NCI-H1105 treated with DMSO at 0.1 percent for 48 hours (cell line): ENCODE measurements around the gene B3GNT2.
"Not testable (repeated sequence)": the region's sequence is repeated elsewhere in the genome, so short reads cannot be mapped to it uniquely, and the experiment has no call there.

Experiments
- DNase-seq: peaks from one replicate; lab custom pipeline; 2025; lab: John Stamatoyannopoulos, UW

B3GNT2 gene, protein sequence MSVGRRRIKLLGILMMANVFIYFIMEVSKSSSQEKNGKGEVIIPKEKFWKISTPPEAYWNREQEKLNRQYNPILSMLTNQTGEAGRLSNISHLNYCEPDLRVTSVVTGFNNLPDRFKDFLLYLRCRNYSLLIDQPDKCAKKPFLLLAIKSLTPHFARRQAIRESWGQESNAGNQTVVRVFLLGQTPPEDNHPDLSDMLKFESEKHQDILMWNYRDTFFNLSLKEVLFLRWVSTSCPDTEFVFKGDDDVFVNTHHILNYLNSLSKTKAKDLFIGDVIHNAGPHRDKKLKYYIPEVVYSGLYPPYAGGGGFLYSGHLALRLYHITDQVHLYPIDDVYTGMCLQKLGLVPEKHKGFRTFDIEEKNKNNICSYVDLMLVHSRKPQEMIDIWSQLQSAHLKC

DNA sequence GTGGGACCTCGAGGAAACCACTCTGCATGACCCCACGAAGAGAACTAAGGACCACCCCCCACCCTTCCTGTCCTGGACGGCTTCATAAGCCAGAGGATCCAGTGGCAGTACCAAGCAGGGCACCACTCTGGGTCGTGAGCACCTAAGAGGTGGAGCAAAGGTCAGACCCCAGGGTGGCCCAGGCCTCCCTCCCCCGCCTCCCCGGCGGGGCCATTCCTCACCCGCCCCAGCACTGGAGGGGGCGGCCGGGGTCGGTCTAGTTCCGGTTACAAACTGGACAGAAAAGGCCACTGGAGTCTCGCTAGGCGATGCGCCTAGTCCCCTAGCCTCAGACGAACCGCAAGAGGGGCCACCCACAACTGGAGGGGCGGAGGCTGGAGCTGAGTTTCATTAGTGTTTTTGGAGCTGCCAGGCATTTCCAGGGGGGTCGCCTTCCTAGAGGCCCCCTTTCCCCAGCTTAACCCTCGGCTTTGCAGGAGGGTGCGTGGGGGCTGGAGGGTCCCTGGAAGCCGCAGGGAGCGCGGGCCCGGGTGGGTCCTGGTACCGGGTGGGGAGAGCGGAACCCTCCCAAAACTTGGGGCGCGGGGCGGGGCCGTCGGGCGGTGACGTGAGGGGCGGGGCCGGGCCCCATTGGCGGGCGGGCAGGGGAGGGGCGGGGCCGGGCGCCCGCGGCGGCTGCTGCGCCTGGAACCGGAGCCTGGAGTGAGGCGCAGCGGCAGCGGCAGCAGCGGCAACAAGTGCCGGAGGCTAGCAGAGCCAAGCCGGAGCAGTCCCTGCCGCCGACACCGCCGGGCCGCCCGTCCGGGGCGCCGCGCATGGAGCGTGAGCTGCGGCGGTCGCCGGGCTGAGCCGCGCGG is at the start of gene B3GNT2:
Gene B3GNT2 (plus strand): TSS at position 695 of the 857 bp plus-strand sequence. CDS start 26,106 bp downstream, outside the sequence.
- DNase-seq = peak; percentile 39

DNA sequence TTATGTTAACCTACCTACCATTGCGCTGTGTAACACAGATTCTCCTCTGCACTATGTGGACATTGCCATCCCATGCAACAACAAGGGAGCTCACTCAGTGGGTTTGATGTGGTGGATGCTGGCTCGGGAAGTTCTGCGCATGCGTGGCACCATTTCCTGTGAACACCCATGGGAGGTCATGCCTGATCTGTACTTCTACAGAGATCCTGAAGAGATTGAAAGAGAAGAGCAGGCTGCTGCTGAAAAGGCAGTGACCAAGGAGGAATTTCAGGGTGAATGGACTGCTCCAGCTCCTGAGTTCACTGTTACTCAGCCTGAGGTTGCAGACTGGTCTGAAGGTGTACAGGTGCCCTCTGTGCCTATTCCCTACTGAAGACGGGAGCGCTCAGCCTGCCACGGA is 49.1 kb upstream of the B3GNT2 start:
- not testable (repeated sequence) for DNase-seq

DNA sequence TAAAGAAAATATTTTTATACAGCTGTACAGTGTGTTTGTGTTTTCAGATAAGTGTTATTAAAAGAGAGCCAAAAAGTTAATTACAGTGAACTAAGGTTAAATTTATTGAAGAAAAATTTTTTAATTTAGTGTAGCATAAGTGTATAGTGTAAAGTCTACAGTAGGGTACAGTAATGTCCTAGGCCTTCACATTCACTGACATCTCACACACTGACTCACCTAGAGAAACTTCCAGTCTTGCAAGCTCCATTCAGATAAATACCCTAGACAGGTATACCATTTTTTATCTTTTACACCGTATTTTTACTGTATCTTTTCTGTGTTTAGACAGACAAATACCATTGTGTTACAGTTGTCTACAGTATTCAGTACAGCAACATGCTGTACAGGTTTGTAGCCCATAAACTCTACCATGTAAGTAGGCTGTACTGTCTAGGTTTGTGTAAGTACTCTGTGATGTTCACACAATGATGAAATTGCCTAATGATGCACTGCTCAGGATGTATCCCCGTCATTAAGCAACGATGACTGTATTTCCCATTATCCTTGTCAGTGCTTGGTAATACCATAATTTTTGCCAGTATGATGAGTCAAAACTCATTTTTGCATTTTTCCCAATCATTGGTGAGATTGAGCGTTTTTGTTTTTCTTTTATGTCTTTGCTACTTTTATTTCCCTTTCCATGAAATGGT is 48.2 kb upstream of the B3GNT2 start:
- no peak for DNase-seq

DNA sequence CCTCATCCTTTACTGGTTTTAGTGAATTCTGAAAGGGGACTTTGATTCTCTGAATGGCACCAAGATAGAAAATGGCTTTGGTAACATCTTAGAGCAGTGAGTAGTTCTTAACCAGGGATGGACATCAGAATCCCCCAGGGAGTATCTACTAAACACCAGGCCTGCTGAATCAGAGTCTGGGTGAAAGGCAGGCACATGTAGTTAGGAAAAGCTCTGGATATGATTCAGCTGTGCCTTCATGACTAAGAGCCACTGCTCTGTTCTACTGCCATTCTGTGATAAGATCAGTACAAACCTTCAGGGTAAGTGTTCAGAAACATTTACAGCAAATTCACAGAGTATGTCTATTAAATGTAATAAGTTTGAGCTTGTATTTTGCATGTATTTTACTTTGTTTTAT is 46.2 kb upstream of the B3GNT2 start:
- DNase-seq = no peak

DNA sequence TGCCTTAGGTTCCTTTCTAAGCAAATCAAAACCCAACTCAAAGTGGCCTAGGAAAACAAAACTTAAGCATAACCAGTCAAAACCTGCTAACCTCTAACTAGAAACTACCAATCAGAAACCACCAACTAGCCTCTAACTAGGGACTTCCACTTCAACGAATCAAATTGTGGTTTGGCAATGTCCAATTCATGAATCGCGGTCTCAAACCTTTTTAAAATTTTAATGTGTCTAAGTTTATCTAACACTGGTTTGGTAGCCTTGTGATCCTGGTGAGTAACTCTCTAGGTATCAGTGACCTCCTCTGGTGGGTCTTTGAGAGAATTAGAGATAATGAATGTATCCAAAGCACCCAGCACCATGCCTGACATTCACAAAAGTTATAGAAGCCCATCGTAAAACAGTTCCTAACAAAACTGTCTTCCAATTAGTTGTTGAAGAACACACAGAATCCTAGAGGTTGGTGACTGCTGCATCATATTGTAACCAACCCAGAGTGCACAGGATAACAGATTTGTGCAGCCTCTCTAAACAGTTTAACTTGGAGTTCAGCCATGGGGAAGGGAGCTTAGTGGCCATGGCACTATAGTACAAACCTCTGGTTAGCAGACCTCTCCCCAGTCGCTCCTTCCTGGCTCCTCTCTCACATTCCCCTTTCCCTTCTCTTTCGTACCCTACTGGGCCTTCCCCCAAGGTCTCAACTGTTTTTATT is 45.2 kb upstream of the B3GNT2 start:
- DNase-seq = no peak

DNA sequence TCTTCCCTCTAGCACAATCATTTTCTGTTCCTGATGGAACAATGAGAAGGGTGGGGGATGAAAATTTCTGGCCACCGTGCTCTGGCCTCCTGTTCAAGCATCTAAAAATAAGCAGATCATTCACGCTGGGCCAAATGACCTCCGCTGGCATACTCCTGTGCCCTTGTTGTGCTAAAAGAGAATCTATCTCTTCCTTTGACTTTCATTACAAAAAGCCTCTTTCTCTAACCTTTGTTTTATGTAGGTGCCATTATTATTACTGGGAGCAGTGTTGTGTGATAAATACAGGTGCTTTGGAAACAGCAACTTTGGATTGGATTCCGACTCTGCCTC is 44.6 kb upstream of the B3GNT2 start:
- no peak for DNase-seq

DNA sequence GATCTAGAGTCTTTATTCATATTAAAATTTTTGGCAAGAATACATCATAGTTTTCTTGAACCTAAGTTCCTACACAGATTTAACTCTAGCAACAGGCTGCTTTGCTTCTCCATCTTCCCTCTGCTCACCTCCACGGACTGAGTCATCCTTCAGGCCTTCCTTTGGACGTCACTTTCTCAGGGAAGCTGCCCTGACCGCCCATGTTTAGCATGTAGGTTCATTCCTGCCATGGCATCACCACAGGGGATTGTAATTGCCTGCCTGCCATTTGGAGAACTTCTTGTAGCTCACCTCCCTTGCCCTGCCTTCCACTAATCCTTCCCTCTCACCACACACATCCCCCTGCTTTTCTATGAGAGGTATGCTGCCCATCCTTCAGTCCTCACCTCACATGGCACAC is 43.9 kb upstream of the B3GNT2 start:
- no peak for DNase-seq

DNA sequence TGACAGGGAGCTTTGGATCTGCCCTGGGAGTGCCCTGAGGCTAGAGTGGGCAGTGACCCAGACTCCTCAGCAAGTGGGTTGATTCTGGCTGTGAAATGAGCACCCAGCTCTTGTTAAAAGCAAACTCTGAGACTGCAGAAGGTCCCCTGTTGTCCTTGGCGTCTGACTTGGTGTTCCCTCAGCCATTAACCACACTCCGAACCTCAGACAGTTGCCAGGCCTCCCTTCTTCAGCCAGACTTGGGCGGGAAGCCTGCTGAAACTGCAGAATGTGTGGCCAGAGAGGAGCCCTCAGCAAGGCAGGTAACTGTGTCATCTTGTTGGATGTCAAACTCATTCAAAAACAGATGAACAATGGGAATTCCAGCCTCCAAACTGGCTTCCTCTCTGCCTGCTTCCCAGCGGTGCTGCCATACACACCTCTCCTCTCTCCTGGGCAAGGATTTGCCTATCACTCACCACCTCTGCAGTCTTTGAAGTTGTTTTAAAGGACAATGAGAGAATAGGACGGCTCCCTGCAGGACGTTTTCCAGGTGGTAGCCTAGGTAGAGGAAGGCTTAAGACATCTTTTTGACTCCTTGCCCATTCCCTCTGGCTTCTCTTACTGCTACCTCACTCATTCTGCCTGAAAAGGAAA is 38.9 kb upstream of the B3GNT2 start:
- DNase-seq = no peak

DNA sequence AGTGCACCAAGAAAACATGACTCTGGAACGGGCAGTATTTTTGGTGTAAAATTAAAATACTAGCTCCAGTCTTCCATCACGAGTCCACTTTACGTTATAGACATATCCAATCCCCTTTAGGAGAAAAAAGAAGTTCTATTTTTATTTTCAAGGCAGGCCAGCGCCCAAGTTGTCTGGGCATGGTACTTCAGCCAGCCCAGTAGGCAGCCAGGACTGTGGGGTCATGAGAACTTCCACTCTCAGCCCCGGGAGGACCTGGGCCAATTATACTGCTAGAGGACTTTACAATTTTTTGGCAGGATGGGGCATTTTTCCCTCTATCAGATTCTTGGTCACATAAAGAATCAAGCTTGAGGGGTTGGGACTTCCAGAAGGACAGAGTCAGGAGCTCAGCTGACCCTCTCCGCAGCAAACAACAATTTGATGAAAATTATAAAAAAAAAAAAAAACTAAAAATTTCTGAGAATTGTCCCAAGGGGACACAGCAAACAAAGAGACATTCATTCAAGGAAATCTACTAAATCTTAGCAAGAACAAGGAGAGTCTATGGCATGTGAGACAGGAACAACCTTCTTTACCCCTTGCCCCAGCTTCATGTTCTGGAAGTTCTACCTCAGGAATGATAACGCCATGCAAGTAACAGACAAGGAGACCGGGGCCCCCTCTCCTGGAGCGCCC is 37.3 kb upstream of the B3GNT2 start:
- DNase-seq = no peak

DNA sequence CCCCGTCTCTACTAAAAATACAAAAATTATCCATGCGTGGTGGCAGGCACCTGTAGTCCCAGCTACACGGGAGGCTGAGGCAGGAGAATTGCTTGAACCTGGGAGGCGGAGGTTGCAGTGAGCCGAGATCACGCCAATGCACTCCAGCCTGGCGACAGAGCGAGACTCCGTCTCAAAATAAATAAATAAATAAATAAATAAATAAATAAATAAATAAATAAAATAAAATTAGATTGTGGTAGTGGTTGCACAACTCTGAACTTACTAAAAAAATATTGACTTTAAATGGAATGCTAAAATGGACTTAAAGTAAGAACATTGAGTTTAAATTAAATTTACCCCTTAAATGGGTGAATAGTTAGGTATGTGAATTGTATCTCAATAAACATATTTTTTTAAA is 35.2 kb upstream of the B3GNT2 start:
- not testable (repeated sequence) for DNase-seq

DNA sequence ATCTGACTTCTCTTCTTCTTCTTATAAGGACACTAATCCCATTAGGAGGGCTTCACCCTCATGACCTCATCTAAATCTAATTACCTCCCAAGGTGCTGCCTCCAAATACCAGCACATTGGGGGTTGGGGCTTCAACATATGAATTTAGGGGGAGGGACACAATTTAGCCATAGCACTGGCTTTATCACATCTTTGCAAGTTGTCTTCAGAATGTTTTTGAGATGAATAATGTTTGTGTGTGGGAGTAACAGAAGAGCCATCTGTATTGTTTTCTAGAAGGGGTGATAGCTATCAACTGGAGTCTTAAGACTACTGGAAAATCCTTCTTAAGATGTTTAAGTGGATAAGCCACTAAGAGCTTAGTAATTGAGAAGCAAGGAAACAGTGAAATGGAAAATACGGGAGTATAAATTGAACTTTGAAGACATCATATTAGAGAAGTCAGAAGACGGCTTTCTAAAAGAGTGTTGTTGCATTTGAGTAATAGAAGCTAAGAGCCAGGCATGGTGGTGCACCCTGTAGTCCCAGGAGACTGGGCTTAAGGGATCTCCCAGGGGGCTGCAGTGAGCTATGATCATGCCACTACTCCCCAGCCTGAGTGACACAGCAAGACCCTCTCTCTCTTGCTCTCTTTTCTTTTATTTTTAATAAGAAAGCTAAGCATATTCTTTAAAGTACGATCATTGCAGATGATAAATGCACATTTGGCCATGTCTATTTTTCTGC is 32.6 kb upstream of the B3GNT2 start:
- no peak for DNase-seq

DNA sequence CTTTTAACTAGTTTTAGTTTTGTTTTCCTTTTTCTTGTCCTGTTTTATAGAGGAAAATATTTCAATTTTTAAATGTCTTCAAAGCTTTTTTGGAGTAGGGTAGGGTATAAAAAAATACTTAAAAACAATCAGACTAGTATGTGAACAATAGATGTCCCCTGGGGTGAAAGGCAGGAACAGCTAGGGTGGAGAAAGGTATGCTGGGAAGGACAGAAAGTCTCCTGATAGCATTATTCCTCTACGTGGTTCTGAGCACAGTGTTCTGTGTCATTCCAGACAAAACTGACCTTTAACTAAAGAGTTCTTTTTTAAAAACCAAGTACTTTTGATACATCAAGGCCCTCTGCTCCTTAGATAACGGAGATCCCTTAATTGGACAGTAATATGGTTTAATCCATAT is 32.1 kb upstream of the B3GNT2 start:
- DNase-seq = no peak

DNA sequence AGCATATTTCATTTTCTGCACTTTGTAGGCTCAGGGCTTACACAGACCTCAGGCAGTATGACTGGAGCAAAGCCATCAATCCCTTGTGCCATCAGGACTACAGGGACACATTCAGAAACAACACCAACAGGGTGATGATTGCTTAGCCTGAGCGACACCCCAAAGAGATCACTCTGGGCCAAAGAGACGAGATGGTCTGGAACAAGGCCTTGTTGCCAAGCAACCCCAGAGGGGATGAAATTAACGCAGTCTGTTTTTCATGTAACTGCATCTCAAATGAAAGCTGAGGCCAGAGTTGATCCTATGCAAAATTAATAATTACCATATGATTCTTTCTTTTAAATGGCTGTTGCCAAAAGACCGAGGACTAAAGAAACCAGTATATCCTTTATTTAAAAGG is 20.2 kb upstream of the B3GNT2 start:
- DNase-seq = no peak

DNA sequence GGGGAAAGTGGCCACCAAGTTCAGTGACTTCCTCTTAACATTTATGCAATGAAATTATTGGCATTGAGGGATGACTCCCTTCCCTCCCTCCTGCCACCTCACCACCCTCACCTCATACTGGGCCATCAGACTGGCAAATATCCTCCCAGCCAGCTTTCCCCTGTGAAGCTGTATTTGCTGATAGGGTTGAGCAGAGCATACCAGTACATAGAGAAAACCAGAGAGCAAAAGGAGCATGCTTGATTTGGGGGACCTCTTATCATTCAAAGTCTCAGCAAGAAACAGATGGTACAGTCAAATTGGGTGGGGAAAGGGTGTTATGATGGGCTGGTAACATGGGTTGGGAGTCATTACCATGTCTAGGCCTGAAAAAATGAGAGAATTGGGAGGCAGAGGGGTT is 19.1 kb upstream of the B3GNT2 start:
- no peak for DNase-seq

DNA sequence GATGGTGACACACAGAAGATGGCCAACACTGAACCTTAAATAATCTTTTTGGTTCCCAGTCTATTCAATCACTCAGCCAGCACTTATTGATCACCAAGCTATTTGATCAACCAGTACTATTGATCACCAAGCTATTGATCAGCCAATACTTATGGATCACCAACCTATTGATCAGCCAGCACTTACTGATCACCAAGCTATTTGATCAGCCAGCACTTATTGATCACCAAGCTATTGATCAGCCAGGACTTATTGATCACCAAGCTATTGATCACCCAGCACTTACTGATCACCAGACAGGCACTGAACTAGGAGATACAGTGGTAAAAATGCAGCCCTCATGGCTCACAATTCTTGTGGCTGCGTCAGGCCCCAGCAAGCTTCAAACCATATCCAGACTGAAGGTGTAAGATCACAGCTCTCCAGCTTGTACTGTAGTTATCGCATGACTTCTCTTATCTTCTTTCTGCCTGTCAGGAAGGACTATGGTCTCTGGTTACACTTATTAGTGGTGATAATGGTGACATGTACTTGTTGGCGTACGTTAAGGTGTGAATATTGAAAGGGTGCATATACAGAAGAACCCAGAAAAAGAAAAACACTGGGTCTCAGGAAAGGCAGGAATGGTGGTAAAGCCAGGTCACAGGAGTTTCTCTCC is 18.4 kb upstream of the B3GNT2 start:
- no peak for DNase-seq

DNA sequence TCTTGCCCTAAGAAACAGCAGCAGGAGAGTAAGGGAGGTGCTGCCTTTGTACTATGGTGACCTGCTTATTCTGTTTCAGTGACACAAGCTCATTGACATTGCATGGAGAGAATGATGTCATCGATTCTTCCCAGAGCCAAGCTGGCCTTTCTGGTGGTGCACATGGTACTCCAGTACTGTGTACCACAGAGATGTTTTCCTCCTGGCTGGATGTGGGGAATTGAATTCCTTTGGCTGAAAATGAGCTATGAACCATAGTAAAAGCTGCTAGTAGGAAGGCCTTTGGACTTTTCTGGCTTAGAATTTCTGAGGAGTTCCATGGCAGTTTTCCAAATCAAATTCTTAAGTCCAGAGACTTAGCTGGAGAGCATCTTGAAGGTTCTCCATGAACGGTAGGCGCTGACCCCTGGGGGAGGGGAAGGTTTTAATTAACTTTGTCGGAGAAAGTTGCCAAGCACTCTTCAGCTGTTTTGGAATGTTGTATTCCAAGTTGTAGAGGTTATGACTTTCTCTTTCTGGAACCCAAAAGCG is 17.1 kb upstream of the B3GNT2 start:
- DNase-seq = no peak

DNA sequence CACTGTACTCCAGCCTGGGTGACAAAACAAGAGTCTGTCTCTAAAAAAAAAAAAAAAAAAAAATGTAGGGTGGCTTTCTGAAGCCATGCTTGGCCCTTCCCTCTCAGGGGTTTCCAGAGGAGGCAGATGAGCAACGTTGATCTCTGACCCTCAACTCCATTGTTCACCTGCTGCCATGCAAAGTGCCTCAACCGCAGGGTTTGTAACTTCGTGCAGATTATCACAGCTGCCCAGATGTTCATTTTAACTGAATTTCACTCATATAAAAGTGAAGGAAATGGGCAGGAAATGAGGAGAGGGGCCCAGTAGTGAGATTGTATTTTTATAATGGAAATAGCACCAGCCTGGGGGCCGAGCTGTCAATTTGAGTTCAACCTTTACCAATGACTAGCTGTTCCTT is 14.9 kb upstream of the B3GNT2 start:
- no peak for DNase-seq

DNA sequence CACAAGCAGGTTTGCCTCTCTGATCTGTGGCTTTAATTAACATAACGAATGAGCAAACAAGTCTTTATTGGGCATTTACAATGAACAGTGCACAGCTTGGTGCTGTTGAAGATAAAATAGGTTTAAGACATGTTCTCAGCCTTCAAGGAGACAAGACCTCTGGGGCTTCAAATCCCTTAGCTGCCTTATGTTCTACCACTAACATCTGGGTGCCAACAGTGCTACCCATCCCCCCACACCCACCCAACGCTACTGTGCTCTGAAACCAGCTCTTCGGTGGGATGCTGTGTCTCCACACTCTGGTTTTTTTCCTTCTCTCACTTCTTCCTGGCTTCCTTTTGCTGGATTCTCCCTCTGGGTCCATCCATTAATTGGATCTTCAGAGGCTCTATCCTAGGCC is 14.1 kb upstream of the B3GNT2 start:
- no peak for DNase-seq

DNA sequence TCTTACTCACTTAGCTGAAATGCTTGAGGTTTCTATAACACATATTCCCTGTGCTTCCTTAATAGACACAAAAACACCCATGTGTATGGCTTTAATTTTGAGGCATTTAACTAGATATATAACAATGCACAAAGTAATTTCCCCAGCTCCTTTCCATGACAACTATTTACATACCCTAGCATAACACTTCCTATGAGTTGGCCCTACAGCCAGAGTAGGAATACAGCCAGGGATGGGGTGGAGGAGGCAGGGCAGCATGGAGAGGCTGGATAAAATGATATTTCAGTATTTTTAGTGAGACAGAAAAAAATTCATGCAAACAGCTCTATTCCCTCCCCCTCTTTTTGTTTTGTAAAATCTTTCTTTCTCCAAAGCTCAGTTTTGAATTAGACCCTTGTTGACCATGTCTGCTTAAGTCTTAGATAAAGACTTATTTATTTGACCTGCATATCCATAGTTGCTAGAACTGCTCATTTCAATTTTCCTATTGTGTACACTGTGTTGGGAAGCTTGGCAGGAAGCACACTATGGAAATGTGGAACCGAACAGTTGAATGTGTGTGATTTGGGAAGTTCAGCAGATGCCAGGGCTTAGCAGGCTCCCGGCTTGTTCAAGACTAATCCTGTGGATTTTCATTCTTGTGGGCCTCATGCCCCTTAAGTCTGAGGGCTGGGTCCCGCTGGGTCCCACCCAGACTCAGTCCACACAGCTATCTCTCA is 11.2 kb upstream of the B3GNT2 start:
- DNase-seq = no peak
